Aorta (tissue), 5 donors: ENCODE data around the gene LMOD2. TPM values are rescaled to one million over a fixed set of nuclear protein-coding genes. Genes with fewer than 3 reads are reported as not detected.

ENCODE experiments used
- ATAC-seq: fragments of 200-7000 bp; cut with Tn5 transposase; one replicate; pipeline ENCODE4 v1.9.1; 2022; ENCODE audit warnings: moderate library complexity; ENCODE audit not compliant: low FRiP score
- DNase-seq, 2 donors: peaks; one replicate each; pipeline ENCODE4 v3.0.0-alpha.2; 2020
- H3K27ac ChIP-seq, 2 donors: one replicate each; pipeline ENCODE4 v1.5.1; 2013; ENCODE audit warnings: low read length in 2 of 2, mild to moderate bottlenecking in 2 of 2, moderate library complexity in 2 of 2, control low read depth in 1 of 2, inconsistent platforms in 1 of 2, low read depth in 1 of 2
- H3K27me3 ChIP-seq, 2 donors: one replicate each; pipeline ENCODE4 v1.6.1; 2013; ENCODE audit warnings: control low read depth in 1 of 2, low read length in 1 of 2, mild to moderate bottlenecking in 1 of 2, moderate library complexity in 1 of 2; ENCODE audit not compliant: insufficient read depth in 2 of 2, control insufficient read depth in 1 of 2
- H3K36me3 ChIP-seq, 2 donors: one replicate each; pipeline ENCODE4 v1.6.1; 2013; ENCODE audit warnings: control low read depth in 1 of 2, low read length in 1 of 2, mild to moderate bottlenecking in 1 of 2; ENCODE audit not compliant: insufficient read depth in 2 of 2, control insufficient read depth in 1 of 2
- H3K4me1 ChIP-seq, 2 donors: one replicate each; pipeline ENCODE4 v1.6.1; 2013; ENCODE audit warnings: low read length in 2 of 2, control low read depth in 1 of 2, mild to moderate bottlenecking in 1 of 2, moderate library complexity in 1 of 2; ENCODE audit not compliant: insufficient read depth in 2 of 2, control insufficient read depth in 1 of 2
- H3K4me3 ChIP-seq, 2 donors: one replicate each; pipeline ENCODE4 v1.5.1; 2013; ENCODE audit warnings: low read length in 2 of 2, control low read depth in 1 of 2, mild to moderate bottlenecking in 1 of 2
- H3K9me3 ChIP-seq: one replicate; pipeline ENCODE4 v1.6.1; 2013; ENCODE audit warnings: mild to moderate bottlenecking, low read length; ENCODE audit not compliant: control insufficient read depth
- WGBS, 2 donors: extraction: QIAGEN DNeasy Blood & Tissue Kit; methylation state at CpG; one replicate each; pipeline ENCODE4 v1.1.7; 2013; 5-methylcytosine and 5-hydroxymethylcytosine counted together
- intact Hi-C, 2 donors: fragments of 100-400 bp; cut with DNase I; formaldehyde crosslinking; loops; one replicate each; pipeline versions ENCODE4 v1.14.2 to v1.15.0; 2022
- polyA plus RNA-seq, 2 donors: library from polyadenylated mRNA; stranded (reverse); fragments of 200-250 nt; gene quantifications; one replicate each; pipeline ENCODE4 v1.2.3, GENCODE V29; 2013
- total RNA-seq, 2 donors: library from RNA; stranded (reverse); fragmentation: NEBNext Ultra II Directional; extraction: Animal tissue kit (Norgen Biotek cat#: 25700); gene quantifications; one replicate each; pipeline ENCODE4 v1.2.1, GENCODE V29; 2021
- donor health status: healthy with polysubstance abuse.
- donor health status: Bipolar disorder and iron deficiency.
- donor health status: DM: no; HTN: no; CAD: no.
- donor health status: DM: no; HTN: no; CAD: no.
- donor health status: DM: yes; HTN: yes; CAD: no.

The LMOD2 gene
- total and polyA plus RNA-seq, 4 donors = 1.8 TPM; not detected in 3

- no peaks in the 10 kb centered on the region for H3K36me3 ChIP-seq
- H3K9me3 ChIP-seq = no peaks in the 10 kb centered on the region
- intact Hi-C loops = loop anchor here (2.0 to 5.0 kb wide), 2 partner anchors 182 to 185 kb away; no protein-coding TSS in a partner anchor
- no peak overlapping the region for H3K27ac ChIP-seq
- no peaks in the 10 kb centered on the region for H3K4me1 ChIP-seq
- no peak for DNase-seq
- no peak for ATAC-seq
- H3K4me3 ChIP-seq = no peak overlapping the region
- H3K27me3 ChIP-seq = no peaks in the 10 kb centered on the region
- 54 to 65% methylated on average over 1 of the region's 1 CpG for WGBS, 2 donors
Measured at GRCh38 chr7:123682690-123683089, 27.0 kb downstream of the LMOD2 start.

GRCh38 chr7:123687161-123687560 lies 31.5 kb downstream of the LMOD2 start:
- Histone ChIP-seq H3K27ac (no peak overlapping the region), H3K27me3 (no peaks in the 10 kb centered on the region), H3K4me3 (no peak overlapping the region), H3K9me3 (no peaks in the 10 kb centered on the region), H3K4me1 (no peaks in the 10 kb centered on the region), H3K36me3 (peaks cover 0 to 2% of the 10 kb centered on the region in 2 donors)
- DNase-seq (no peak), ATAC-seq (no peak)
- 95% methylated on average over 2 of the region's 2 CpGs for WGBS, 2 donors
- intact Hi-C loops = no loop called here

GRCh38 chr7:123687727-123688126 lies 32.1 kb downstream of the LMOD2 start:
- Histone ChIP-seq H3K36me3 (peaks cover 0 to 6% of the 10 kb centered on the region in 2 donors), H3K4me1 (no peaks in the 10 kb centered on the region), H3K27ac (no peak overlapping the region), H3K9me3 (no peaks in the 10 kb centered on the region), H3K27me3 (no peaks in the 10 kb centered on the region), H3K4me3 (no peak overlapping the region)
- no peak for ATAC-seq
- 88% methylated on average over 1 of the region's 1 CpG for WGBS, 2 donors
- DNase-seq = no peak
- intact Hi-C loops = no loop called here

GRCh38 chr7:123689250-123689649 lies 33.6 kb downstream of the LMOD2 start:
- Histone ChIP-seq H3K4me3 (no peak overlapping the region), H3K9me3 (no peaks in the 10 kb centered on the region), H3K27ac (no peak overlapping the region), H3K36me3 (peaks cover 0 to 6% of the 10 kb centered on the region in 2 donors), H3K27me3 (no peaks in the 10 kb centered on the region), H3K4me1 (no peaks in the 10 kb centered on the region)
- 67 to 83% methylated on average over 3 of the region's 3 CpGs for WGBS, 2 donors
- DNase-seq = no peak
- ATAC-seq = no peak
- intact Hi-C loops = no loop called here

GRCh38 chr7:123690550-123690949 lies 34.9 kb downstream of the LMOD2 start:
- Histone ChIP-seq H3K36me3 (peaks cover 0 to 6% of the 10 kb centered on the region in 2 donors), H3K27ac (no peak overlapping the region), H3K4me1 (no peaks in the 10 kb centered on the region), H3K4me3 (no peak overlapping the region), H3K9me3 (no peaks in the 10 kb centered on the region), H3K27me3 (no peaks in the 10 kb centered on the region)
- DNase-seq = no peak
- ATAC-seq = no peak
- WGBS, 2 donors = 93 to 97% methylated on average over 2 of the region's 2 CpGs
- intact Hi-C loops = no loop called here

GRCh38 chr7:123692471-123692877 lies 36.8 kb downstream of the LMOD2 start:
- H3K36me3 ChIP-seq = peaks cover 0 to 6% of the 10 kb centered on the region in 2 donors
- ATAC-seq = no peak
- no peak overlapping the region for H3K27ac ChIP-seq
- no peaks in the 10 kb centered on the region for H3K9me3 ChIP-seq
- no peaks in the 10 kb centered on the region for H3K4me1 ChIP-seq
- intact Hi-C loops = no loop called here
- no peaks in the 10 kb centered on the region for H3K27me3 ChIP-seq
- H3K4me3 ChIP-seq = no peak overlapping the region
- 93 to 95% methylated on average over 6 of the region's 6 CpGs for WGBS, 2 donors
- no peak for DNase-seq

- H3K27ac ChIP-seq = no peak overlapping the region
- peaks cover 0 to 4% of the 10 kb centered on the region in 2 donors for H3K36me3 ChIP-seq
- intact Hi-C loops = no loop called here
- ATAC-seq = no peak
- H3K4me3 ChIP-seq = no peak overlapping the region
- H3K27me3 ChIP-seq = no peaks in the 10 kb centered on the region
- WGBS, 2 donors = 62 to 68% methylated on average over 3 of the region's 3 CpGs
- no peak for DNase-seq
- no peaks in the 10 kb centered on the region for H3K4me1 ChIP-seq
- H3K9me3 ChIP-seq = no peaks in the 10 kb centered on the region
Measured at GRCh38 chr7:123695944-123696677, 40.4 kb downstream of the LMOD2 start.

- H3K9me3 ChIP-seq = no peaks in the 10 kb centered on the region
- 86 to 88% methylated on average over 1 of the region's 1 CpG for WGBS, 2 donors
- no peak overlapping the region for H3K27ac ChIP-seq
- intact Hi-C loops = no loop called here
- H3K4me1 ChIP-seq = peaks cover 0 to 2% of the 10 kb centered on the region in 2 donors
- ATAC-seq (no peak), DNase-seq (no peak)
- peaks cover 1 to 7% of the 10 kb centered on the region in 2 donors for H3K36me3 ChIP-seq
- H3K4me3 ChIP-seq = no peak overlapping the region
- H3K27me3 ChIP-seq = no peaks in the 10 kb centered on the region
Measured at GRCh38 chr7:123705211-123705901, 49.7 kb downstream of the LMOD2 start.

GRCh38 chr7:123709525-123709924 lies 53.9 kb downstream of the LMOD2 start:
- DNase-seq = no peak
- H3K4me3 ChIP-seq = no peak overlapping the region
- no peaks in the 10 kb centered on the region for H3K27me3 ChIP-seq
- no peaks in the 10 kb centered on the region for H3K9me3 ChIP-seq
- peaks cover 0 to 2% of the 10 kb centered on the region in 2 donors for H3K4me1 ChIP-seq
- intact Hi-C loops = no loop called here
- no peak overlapping the region for H3K27ac ChIP-seq
- no peak for ATAC-seq
- WGBS, 2 donors = 59 to 85% methylated on average over 2 of the region's 2 CpGs
- peaks cover 1 to 7% of the 10 kb centered on the region in 2 donors for H3K36me3 ChIP-seq
